ENCODE data around the gene TTC38. TPM values are rescaled to one million over a fixed set of nuclear protein-coding genes. Genes with fewer than 3 reads are reported as not detected.

Gene TTC38
- total RNA-seq, 1 donor from 2014 or later, result 9.8 TPM

- no peaks in the 10 kb centered on the region for H3K27me3 Mint-ChIP-seq
- H3K4me1 Mint-ChIP-seq, result peaks cover 47% of the 10 kb centered on the region
- CTCF ChIA-PET, result interaction anchor here (1.5 kb wide), 1 partner anchor 10 kb away, joined by 3 read pairs; no protein-coding TSS in a partner anchor
- H3K9me3 Mint-ChIP-seq, result no peaks in the 10 kb centered on the region
- DNase-seq, result no peak
- intact Hi-C loops (cut with micrococcal nuclease), result no loop called here
- peaks cover 16% of the 10 kb centered on the region for H3K36me3 Mint-ChIP-seq (ENCODE audit: low read depth)
- no peak for TF ChIP-seq CTCF (IDR thresholded peaks at IDR 0.05)
- H3K27ac Mint-ChIP-seq, result no peak overlapping the region
- POLR2A ChIA-PET, result interaction anchor here (0.6 to 0.7 kb wide), 2 partner anchors 273 to 997 kb away, joined by 3 to 5 read pairs; no protein-coding TSS in a partner anchor
- H3K4me3 Mint-ChIP-seq, result no peak overlapping the region
- ATAC-seq (ENCODE audit: low read depth), result no peak
Measured at GRCh38 chr22:46286006-46286405, 18.2 kb downstream of the TTC38 start.

- Mint-ChIP-seq H3K4me1 (peaks cover 44% of the 10 kb centered on the region), H3K27ac (peak overlapping the region; percentile 80), H3K27me3 (no peaks in the 10 kb centered on the region), H3K9me3 (no peaks in the 10 kb centered on the region), H3K4me3 (peak overlapping the region; percentile 76), H3K36me3 (ENCODE audit: low read depth) (peaks cover 11% of the 10 kb centered on the region)
- ChIA-PET POLR2A (interaction anchor here (1.0 kb wide), 1 partner anchor 36 kb away, joined by 3 read pairs; no protein-coding TSS in a partner anchor), CTCF (interaction anchor here (1.5 kb wide), 1 partner anchor 9 kb away, joined by 3 read pairs; no protein-coding TSS in a partner anchor)
- TF ChIP-seq CTCF (IDR thresholded peaks at IDR 0.05), result no peak
- intact Hi-C loops (cut with micrococcal nuclease), result no loop called here
- DNase-seq, result no peak
- ATAC-seq (ENCODE audit: low read depth), result no peak
Measured at GRCh38 chr22:46286941-46287872, 19.4 kb downstream of the TTC38 start.

- DNase-seq (no peak), ATAC-seq (ENCODE audit: low read depth) (peak; percentile 81)
- Mint-ChIP-seq H3K27ac (peak overlapping the region; percentile 80), H3K9me3 (no peaks in the 10 kb centered on the region), H3K36me3 (ENCODE audit: low read depth) (peaks cover 11% of the 10 kb centered on the region), H3K4me1 (peaks cover 53% of the 10 kb centered on the region), H3K27me3 (no peaks in the 10 kb centered on the region), H3K4me3 (peak overlapping the region; percentile 76)
- intact Hi-C loops (cut with micrococcal nuclease), result no loop called here
- POLR2A ChIA-PET, result interaction anchor here (0.8 to 1.6 kb wide), 5 partner anchors 7 to 1000 kb away, joined by 3 to 4 read pairs (median 4); partner anchors contain the start of genes TRMU and TTC38
- no peak for TF ChIP-seq CTCF (IDR thresholded peaks at IDR 0.05)
- CTCF ChIA-PET, result no interaction called here
Measured at GRCh38 chr22:46287873-46288751, 20.3 kb downstream of the TTC38 start.

GRCh38 chr22:46288846-46289243, 21.0 kb downstream of the TTC38 start:
- Mint-ChIP-seq H3K4me1 (peaks cover 60% of the 10 kb centered on the region), H3K4me3 (no peak overlapping the region), H3K27me3 (no peaks in the 10 kb centered on the region), H3K9me3 (no peaks in the 10 kb centered on the region), H3K36me3 (ENCODE audit: low read depth) (peaks cover 10% of the 10 kb centered on the region), H3K27ac (no peak overlapping the region)
- no peak for TF ChIP-seq CTCF (IDR thresholded peaks at IDR 0.05)
- DNase-seq, result no peak
- no peak for ATAC-seq (ENCODE audit: low read depth)
- intact Hi-C loops (cut with micrococcal nuclease), result no loop called here
- ChIA-PET CTCF (no interaction called here), POLR2A (interaction anchor here (0.8 to 1.6 kb wide), 5 partner anchors 8 to 1001 kb away, joined by 3 to 6 read pairs (median 4); partner anchors contain the start of genes CDPF1, TRMU and TTC38)

Data from activated B cell treated with CpG ODN at 0.5 μM for 24 hours (primary cell).